ENCODE results near the gene POLR1A.

Gene POLR1A

GRCh38 chr2:86015006-86015405 is 90.7 kb downstream of the POLR1A start:
- Histone ChIP-seq H3K27ac (ENCODE audit: poor library complexity, severe bottlenecking) (no peak overlapping the region), H3K9me3 (ENCODE audit: severe bottlenecking) (peaks cover 3% of the 10 kb centered on the region), H3K4me1 (ENCODE audit: insufficient read depth, poor library complexity, severe bottlenecking) (peaks cover 10% of the 10 kb centered on the region), H3K36me3 (ENCODE audit: low read depth) (no peaks in the 10 kb centered on the region), H3K4me3 (ENCODE audit: severe bottlenecking) (no peak overlapping the region), H3K27me3 (ENCODE audit: insufficient read depth, poor library complexity, severe bottlenecking) (no peaks in the 10 kb centered on the region)
- DNase-seq (ENCODE audit: low spot score) (peak; percentile 19), ATAC-seq (ENCODE audit: low read depth) (no peak)
- TF ChIP-seq, protein P1, sequence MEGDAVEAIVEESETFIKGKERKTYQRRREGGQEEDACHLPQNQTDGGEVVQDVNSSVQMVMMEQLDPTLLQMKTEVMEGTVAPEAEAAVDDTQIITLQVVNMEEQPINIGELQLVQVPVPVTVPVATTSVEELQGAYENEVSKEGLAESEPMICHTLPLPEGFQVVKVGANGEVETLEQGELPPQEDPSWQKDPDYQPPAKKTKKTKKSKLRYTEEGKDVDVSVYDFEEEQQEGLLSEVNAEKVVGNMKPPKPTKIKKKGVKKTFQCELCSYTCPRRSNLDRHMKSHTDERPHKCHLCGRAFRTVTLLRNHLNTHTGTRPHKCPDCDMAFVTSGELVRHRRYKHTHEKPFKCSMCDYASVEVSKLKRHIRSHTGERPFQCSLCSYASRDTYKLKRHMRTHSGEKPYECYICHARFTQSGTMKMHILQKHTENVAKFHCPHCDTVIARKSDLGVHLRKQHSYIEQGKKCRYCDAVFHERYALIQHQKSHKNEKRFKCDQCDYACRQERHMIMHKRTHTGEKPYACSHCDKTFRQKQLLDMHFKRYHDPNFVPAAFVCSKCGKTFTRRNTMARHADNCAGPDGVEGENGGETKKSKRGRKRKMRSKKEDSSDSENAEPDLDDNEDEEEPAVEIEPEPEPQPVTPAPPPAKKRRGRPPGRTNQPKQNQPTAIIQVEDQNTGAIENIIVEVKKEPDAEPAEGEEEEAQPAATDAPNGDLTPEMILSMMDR (IDR thresholded peaks at IDR 0.05; ENCODE audit: poor library complexity, severe bottlenecking), result no peak

DNA sequence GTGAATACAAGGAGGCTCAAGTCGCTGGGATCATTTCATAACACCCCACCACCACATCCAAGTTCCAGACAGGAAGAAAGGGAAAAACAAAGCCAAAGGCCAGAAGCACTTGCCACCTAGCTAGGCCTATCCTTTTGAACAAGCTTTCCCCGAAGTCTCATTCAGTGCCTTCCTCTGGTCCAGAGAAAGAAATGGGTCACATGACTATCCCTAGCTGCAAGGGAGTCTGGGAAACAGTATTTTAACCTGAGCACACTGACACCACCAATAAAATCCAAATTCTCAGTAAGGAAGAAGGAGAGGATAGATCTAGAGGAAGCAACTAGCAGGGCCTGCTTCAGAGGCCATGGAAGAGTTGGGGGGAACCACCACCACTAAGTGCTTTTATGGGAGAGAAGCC is 91.2 kb downstream of the POLR1A start:
- H3K4me1 ChIP-seq (ENCODE audit: insufficient read depth, poor library complexity, severe bottlenecking), result peaks cover 10% of the 10 kb centered on the region
- H3K9me3 ChIP-seq (ENCODE audit: severe bottlenecking), result peaks cover 3% of the 10 kb centered on the region
- H3K4me3 ChIP-seq (ENCODE audit: severe bottlenecking), result no peak overlapping the region
- TF ChIP-seq, protein P1 (IDR thresholded peaks at IDR 0.05; ENCODE audit: poor library complexity, severe bottlenecking), result no peak
- DNase-seq (ENCODE audit: low spot score) (peak; percentile 9), ATAC-seq (ENCODE audit: low read depth) (no peak)
- H3K36me3 ChIP-seq (ENCODE audit: low read depth), result no peaks in the 10 kb centered on the region
- H3K27me3 ChIP-seq (ENCODE audit: insufficient read depth, poor library complexity, severe bottlenecking), result no peaks in the 10 kb centered on the region
- H3K27ac ChIP-seq (ENCODE audit: poor library complexity, severe bottlenecking), result no peak overlapping the region

DNA sequence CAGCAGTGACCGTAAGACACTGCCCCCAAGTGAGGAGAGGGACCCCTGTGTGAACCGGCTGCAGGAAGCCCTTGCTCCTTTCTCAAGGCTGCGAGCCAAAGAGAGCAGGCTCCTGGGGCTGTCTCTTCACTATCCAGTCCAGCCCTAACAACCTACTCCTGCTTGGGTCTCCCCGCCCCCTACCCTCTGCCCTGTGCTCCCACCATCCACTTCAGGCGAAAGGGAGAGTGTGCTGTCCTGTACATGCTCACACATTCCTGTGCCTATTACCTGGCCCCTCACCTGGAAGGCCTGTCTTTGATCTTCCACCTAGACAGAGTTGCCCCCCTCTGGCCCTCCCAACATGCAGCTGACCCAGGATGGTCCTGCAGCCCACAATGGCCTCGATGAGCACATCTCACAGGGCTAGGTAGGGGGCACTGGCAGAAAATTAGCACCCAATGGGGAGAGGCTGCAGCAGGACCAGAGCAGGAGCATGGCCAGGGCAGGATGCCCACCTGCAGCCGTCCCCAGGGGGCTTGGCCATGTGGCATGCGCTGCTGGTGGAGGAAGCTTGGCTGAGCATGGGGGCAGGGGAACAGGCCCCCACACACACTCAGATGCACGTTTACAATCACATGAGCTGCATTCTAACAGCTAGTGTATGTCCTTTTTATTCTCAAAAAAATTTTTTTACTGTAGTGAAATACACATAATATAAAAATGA is 93.5 kb downstream of the POLR1A start:
- H3K4me1 ChIP-seq (ENCODE audit: insufficient read depth, poor library complexity, severe bottlenecking), result peaks cover under 1% of the 10 kb centered on the region
- H3K36me3 ChIP-seq (ENCODE audit: low read depth), result no peaks in the 10 kb centered on the region
- H3K9me3 ChIP-seq (ENCODE audit: severe bottlenecking), result peaks cover 3% of the 10 kb centered on the region
- H3K4me3 ChIP-seq (ENCODE audit: severe bottlenecking), result no peak overlapping the region
- TF ChIP-seq, protein P1 (IDR thresholded peaks at IDR 0.05; ENCODE audit: poor library complexity, severe bottlenecking), result no peak
- no peaks in the 10 kb centered on the region for H3K27me3 ChIP-seq (ENCODE audit: insufficient read depth, poor library complexity, severe bottlenecking)
- H3K27ac ChIP-seq (ENCODE audit: poor library complexity, severe bottlenecking), result no peak overlapping the region
- ATAC-seq (ENCODE audit: low read depth), result peak; percentile 19; the same call in 1 of the 3 replicates
- peak; percentile 26 for DNase-seq (ENCODE audit: low spot score)

GRCh38 chr2:86011449-86011941 is 94.2 kb downstream of the POLR1A start:
- Histone ChIP-seq H3K4me3 (ENCODE audit: severe bottlenecking) (no peak overlapping the region), H3K4me1 (ENCODE audit: insufficient read depth, poor library complexity, severe bottlenecking) (no peaks in the 10 kb centered on the region), H3K27me3 (ENCODE audit: insufficient read depth, poor library complexity, severe bottlenecking) (no peaks in the 10 kb centered on the region), H3K36me3 (ENCODE audit: low read depth) (no peaks in the 10 kb centered on the region), H3K9me3 (ENCODE audit: severe bottlenecking) (peaks cover 3% of the 10 kb centered on the region), H3K27ac (ENCODE audit: poor library complexity, severe bottlenecking) (no peak overlapping the region)
- ATAC-seq (ENCODE audit: low read depth) (peak; percentile 71; the same call in 2 of the 3 replicates), DNase-seq (ENCODE audit: low spot score) (peak; percentile 60)
- TF ChIP-seq, protein P1 (IDR thresholded peaks at IDR 0.05; ENCODE audit: poor library complexity, severe bottlenecking), result no peak

DNA sequence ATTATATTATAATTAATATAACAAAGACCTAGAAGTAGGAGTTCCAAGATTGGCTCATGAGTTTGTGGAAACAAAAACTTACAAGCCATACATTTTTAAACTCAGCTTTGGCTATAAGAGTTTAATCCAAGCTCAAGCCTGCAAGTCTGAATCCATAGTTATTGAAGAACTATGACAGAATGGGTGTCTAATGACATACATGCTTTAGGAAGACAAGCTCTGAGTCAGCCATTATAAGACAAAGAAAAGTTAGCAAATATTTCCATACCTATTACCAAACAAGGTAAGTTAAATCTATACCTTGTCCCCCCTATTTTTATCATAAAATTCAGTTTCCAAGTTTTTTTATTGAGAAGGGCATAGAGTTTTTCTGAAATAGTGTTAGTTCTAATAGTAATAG is 95.6 kb downstream of the POLR1A start:
- peak; percentile 58; the same call in 1 of the 3 replicates for ATAC-seq (ENCODE audit: low read depth)
- Histone ChIP-seq H3K4me1 (ENCODE audit: insufficient read depth, poor library complexity, severe bottlenecking) (no peaks in the 10 kb centered on the region), H3K4me3 (ENCODE audit: severe bottlenecking) (no peak overlapping the region), H3K36me3 (ENCODE audit: low read depth) (no peaks in the 10 kb centered on the region), H3K9me3 (ENCODE audit: severe bottlenecking) (peaks cover 6% of the 10 kb centered on the region), H3K27ac (ENCODE audit: poor library complexity, severe bottlenecking) (no peak overlapping the region), H3K27me3 (ENCODE audit: insufficient read depth, poor library complexity, severe bottlenecking) (no peaks in the 10 kb centered on the region)
- no peak for DNase-seq (ENCODE audit: low spot score)
- TF ChIP-seq, protein P1 (IDR thresholded peaks at IDR 0.05; ENCODE audit: poor library complexity, severe bottlenecking), result no peak
